AG09319 (cell line): ENCODE results near the gene DCLRE1C.
"Not testable (repeated sequence)": the region's sequence is repeated elsewhere in the genome, so short reads cannot be mapped to it uniquely, and the experiment has no call there.

Experiments used
- DNase-seq: peaks from one replicate; pipeline ENCODE4 v3.0.0-alpha.2; 2010; ENCODE audit warnings: low read depth; ENCODE audit errors: extremely low read depth
- TF ChIP-seq, protein P1 (sequence below): IDR thresholded peaks from 2 replicates; pipeline ENCODE4 v1.5.1; 2011; ENCODE audit warnings: low read depth, mild to moderate bottlenecking, inconsistent platforms, low read length, moderate library complexity

The DCLRE1C gene

DNA sequence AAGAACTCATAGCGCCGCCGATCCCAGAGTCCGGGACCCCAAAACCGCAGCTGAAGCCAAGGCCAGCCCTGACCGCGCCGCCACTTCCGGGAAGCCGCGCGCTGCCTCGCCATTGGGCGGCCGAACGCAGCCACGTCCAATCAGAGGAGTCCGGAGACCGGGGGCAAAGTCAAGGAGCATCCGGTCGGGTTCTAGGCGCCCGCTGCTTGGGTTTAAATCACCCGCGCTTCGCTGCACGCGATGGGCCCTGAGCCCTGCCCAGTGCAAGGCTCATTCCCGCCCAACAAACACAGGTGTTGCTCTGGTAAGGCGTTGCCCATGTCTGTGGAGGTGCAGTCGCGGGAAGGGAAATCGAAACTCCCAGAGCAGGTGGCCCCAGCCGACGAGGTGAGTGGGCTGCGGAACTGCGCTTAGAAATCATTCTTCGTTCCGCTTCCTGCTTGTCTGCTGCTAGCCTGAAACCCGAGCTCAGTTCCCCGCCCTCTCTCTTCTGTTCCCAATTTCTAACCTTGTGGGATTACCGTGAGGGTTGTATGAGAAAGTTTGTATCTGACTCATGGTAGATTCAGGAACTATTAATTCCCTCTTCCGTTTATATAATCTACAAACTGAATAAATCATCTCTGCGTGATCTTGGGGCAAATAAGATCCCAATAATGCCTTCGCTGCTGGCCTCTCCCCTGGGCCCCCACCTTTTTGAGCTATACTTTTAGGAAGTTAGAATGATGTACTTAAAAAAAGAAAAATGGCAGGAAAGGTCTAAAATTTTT, at the start of gene DCLRE1C:
DCLRE1C (minus strand) TSS at position 96 of the 770 bp plus-strand sequence; CDS start at position 10, 86 bp downstream.
- DNase-seq = peak; percentile 53
- TF ChIP-seq, protein P1, sequence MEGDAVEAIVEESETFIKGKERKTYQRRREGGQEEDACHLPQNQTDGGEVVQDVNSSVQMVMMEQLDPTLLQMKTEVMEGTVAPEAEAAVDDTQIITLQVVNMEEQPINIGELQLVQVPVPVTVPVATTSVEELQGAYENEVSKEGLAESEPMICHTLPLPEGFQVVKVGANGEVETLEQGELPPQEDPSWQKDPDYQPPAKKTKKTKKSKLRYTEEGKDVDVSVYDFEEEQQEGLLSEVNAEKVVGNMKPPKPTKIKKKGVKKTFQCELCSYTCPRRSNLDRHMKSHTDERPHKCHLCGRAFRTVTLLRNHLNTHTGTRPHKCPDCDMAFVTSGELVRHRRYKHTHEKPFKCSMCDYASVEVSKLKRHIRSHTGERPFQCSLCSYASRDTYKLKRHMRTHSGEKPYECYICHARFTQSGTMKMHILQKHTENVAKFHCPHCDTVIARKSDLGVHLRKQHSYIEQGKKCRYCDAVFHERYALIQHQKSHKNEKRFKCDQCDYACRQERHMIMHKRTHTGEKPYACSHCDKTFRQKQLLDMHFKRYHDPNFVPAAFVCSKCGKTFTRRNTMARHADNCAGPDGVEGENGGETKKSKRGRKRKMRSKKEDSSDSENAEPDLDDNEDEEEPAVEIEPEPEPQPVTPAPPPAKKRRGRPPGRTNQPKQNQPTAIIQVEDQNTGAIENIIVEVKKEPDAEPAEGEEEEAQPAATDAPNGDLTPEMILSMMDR = no peak

DNA sequence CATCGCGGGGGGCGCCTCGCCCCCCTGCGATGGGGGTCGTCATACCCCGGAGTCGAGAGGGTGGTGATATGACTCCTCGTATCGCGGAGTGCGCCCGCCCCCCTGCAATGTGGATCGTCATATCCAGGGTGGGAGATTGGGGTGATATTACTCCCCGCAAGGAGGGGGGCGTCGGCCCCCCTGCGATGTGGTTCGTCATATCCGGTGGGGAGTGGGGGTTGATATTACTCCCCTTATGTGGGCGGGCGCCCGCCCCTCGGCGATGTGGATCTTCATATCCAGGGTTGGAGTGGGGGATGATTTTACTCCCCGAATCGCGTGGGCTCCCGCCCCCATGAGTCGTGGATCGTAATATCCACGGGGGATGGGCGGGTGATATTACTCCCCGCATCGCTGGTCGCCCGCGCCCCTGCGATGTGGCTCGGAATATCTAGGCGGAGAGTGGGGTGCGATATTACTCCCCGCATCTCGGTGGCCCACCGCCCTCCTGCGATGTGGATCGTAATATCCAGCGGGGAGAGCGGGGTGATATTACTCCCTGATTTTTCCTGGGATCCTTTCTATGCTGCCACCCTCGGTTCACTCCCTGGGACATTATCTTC, 42.2 kb upstream of the DCLRE1C start:
- TF ChIP-seq, protein P1 = no peak
- no peak for DNase-seq

DNA sequence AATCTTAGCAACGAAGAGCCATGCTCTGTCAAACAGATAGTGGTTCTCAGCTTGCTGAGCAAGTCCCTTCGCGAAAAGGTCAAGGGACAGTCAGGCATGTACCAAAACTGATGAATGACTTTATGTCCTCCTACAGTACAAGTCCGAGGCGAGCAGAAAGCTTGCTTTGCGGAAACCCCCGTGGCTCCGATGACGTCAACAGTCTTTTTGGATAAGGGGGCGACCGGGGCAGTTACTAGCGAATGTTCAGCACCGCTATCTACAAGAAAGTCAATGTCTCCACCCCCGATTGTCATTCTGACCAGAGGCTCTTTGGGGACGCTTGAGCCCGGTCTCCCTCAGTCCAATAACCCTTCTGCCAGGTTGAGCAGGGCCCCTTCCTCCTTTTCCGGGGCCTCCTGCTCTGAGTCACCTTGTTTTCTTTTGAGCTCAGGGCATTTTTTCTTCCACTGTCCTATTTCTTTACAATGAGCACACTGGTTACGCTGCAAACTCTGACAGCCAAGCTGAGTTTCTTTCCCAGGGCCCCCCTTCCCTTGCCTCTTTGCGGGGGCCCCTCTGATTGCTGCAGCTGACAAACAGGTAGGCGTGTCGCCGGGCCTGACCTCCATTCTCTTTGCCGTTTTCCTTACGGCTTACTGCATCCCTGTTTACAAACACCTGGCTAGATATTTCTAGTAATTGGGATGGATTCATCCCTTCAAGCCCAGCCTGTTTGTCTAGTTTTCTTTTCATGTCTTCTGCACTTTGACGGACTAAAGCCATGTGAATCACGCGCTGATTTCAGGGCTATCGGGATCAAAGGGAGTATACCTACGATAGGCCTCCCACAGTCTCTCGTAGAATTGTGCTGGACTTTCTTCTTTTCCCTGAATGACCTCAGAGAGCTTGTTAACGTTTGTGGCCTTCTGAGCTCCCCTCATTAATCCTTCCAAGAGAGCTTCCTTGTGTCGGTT, 39.9 kb upstream of the DCLRE1C start:
- DNase-seq = not testable (repeated sequence)

DNA sequence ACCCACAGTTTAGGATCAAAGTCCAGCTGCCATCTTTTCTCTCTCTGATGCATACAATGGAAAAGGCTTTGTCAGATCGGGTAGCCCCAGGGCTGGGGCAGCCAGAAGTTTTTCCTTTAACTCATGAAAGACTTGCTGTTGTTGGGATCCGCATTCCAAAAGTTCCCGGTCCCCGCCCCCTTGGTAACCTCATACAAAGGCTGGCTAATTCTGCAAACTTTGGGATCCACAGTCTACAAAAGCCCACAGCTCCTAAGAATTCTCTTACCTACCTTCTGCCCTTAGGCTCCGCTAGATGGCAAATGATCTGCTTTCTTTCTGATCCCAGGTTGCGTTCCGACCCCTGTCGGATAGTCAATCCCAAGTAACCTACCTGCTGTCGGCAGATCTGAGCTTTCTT, 38.4 kb upstream of the DCLRE1C start:
- DNase-seq = not testable (repeated sequence)

DNA sequence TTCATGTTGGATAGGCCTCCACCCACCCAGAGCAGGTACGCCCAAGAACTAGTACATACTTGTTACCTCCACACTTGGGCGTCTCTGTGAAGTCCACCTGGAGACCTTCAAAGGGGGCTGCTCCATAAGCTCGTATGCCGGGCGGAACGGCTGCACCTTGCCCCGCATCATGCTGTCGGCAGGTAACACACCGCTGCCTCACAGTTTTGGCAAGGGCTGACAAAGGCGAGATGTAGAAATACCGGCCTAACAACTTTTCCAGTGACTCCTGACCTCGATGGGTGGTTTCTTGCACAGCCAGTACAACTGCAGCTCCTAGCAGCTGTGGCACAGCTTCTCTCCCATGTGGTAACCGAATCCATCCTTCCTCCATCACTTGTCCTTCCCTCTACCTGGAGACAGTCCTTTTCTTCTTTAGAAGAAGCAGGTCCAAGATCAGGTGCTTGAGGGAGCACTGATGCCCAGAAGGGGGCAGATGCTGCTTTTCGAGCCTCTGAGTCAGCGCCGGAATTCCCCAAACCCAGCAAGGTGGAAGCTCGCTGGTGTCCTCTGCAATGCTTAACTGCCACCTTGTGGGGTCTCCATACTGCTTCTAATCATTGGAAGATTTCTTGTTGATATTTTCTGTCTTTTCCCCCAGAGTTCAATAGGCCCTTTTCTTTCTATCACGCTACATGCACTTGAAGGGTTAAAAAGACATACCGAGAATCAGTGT, 37.3 kb upstream of the DCLRE1C start:
- DNase-seq = not testable (repeated sequence)

DNA sequence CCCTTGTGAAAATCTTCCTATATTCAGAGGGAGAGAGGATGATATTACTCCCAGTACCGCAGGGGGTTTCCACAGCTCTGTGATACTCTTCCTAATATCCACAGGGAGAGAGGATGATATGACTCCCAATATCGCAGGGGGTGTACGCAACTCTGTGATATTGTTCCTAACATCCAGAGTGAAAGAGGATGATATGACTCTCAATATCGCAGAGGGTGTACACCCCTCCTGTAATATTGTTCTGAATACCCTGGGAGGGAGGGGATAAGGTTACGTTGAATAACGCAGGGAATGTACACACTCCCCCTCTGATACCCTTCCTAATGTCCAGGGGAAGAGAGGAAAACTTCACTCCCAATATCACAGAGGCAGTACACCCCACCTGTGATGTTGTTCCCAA, 35.7 kb upstream of the DCLRE1C start:
- not testable (repeated sequence) for DNase-seq

DNA sequence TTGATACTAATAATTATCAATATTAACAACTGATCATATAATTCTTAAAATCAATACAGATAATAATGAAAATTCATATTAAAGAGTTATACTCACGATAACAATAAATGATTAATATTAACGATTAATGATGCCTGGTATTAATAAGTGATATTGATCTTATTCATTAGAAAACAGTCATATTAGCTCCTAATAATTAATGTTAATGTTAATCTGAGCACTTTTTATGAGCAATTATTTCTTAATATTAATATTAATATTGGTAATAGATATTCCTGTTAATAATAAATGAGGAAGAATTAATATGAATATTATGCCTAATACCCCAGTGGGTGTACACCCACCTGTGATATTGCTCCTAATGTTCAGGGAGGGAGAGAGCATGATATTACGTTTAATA, 28.8 kb upstream of the DCLRE1C start:
- TF ChIP-seq, protein P1 = no peak
- DNase-seq = no peak

DNA sequence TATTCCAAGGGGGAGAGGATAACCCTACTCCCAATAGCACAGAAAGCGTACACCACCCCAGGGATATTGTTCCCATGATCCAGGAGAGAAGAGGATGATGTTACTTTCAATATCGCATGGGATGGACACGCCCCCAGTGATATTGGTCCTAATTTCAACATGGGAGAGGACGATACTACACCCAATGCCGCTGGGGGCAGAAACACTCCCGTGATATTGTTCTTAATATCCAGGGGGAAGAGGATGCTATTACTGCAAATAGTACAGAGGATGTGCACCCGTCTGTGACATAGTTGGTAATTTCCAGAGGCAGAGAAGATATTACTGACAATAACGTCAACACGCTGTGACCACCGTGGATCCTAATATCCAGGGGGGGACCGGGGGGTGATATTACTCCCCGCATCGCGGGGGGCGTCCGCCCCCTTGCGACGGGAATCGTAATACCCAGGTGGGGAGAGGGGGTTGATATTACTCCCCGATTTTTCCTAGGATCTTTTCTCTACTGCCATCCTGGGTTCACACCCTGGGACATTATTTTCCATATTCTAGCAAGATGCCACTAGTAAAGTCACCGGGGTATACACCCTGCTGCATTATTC, 21.9 kb upstream of the DCLRE1C start:
- DNase-seq = no peak
- TF ChIP-seq, protein P1 = no peak; the same call in 1 of the 2 replicates

DNA sequence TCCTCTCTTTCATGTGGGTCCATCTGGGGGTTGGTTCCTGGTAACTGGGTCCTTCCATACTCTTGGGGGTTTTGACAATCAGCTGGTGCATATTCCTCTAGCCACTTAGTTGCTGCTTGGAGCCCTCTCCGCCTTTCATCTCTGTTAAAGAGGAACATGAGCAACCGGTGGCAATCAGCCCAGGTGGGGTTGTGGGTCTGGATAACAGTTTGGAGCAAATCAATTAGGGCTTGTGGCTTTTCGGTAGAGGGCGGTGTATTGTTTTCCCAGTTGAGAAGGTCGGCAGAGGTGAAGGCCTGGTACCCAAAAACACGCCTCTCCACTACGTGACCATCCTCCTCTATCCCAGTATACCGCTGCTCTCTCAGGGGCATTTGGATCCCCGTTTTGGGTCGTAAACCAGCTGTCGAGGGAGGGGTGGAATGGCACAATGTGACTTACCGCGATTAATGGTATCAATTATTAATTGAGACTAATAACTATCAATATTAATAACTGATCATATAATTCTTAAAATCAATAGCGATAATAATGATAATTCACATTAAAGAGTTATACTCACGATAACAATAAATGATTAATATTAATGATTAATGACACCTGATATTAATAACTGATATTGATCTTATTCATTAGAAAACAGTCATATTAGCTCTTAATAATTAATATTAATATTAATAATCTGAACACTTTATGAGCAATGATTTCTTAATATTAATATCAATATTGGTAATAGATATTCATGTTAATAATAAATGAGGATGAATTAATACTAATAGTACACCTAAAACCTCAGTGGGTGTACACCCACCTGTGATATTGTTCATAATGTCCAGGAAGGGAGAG, 20.5 kb upstream of the DCLRE1C start:
- not testable (repeated sequence) for DNase-seq
